ENCODE measurements around the gene PDGFD. TPM values are rescaled to one million over a fixed set of nuclear protein-coding genes. Genes with fewer than 3 reads are reported as not detected.

Gene PDGFD
- polyA plus RNA-seq, 1 of the 3 experiments (the other 2 are of a cell fraction), result 4.8 TPM

- ChIA-PET POLR2A (no interaction called here), CTCF (no interaction called here)
- Histone ChIP-seq H3K36me3 (replicated peaks in 1 of 2; ENCODE audit: control insufficient read depth in 1 of 2, insufficient read depth in 2 of 2, low read length in 1 of 2) (no peaks in the 10 kb centered on the region), H3K4me1 (ENCODE audit: control insufficient read depth in 1 of 2, insufficient read depth in 2 of 2, low read depth in 1 of 2, low read length in 1 of 2) (no peaks in the 10 kb centered on the region), H3K79me2 (ENCODE audit: insufficient read depth) (no peaks in the 10 kb centered on the region), H3K9me2 (no peaks in the 10 kb centered on the region), H3K4me3 (ENCODE audit: low read depth in 2 of 2, low read length in 1 of 2) (no peak overlapping the region), H3K9me3 (no peaks in the 10 kb centered on the region), H3K27ac (ENCODE audit: low read depth in 2 of 2, low read length in 1 of 2) (no peak overlapping the region), H3K27me3 (ENCODE audit: insufficient read depth) (no peaks in the 10 kb centered on the region), H3F3A (replicated peaks; ENCODE audit: insufficient read depth) (no peaks in the 10 kb centered on the region), H4K20me1 (ENCODE audit: insufficient read depth) (no peaks in the 10 kb centered on the region), H3K9ac (no peak overlapping the region), H2AFZ (ENCODE audit: low read depth) (no peak overlapping the region), H3K4me2 (no peak overlapping the region)
- 90% methylated on average over 2 of the region's 2 CpGs for WGBS (ENCODE audit: low lambda C conversion rate)
- DNase-seq, result no peak
- no peak for TF ChIP-seq EP300 (IDR thresholded peaks at IDR 0.05; ENCODE audit: borderline replicate concordance in 1 of 2, low read depth in 1 of 2, low read length in 1 of 2)
- TF ChIP-seq MEF2A (IDR thresholded peaks at IDR 0.05; ENCODE audit: borderline replicate concordance, low read depth), result no peak
Measured at GRCh38 chr11:103960108-103960507, 203.8 kb downstream of the PDGFD start.

GRCh38 chr11:103959279-103959942 is 204.5 kb downstream of the PDGFD start:
- H3K4me2 ChIP-seq, result no peak overlapping the region
- H3K27me3 ChIP-seq (ENCODE audit: insufficient read depth), result no peaks in the 10 kb centered on the region
- H3K36me3 ChIP-seq (replicated peaks in 1 of 2; ENCODE audit: control insufficient read depth in 1 of 2, insufficient read depth in 2 of 2, low read length in 1 of 2), result no peaks in the 10 kb centered on the region
- H3K9me2 ChIP-seq, result no peaks in the 10 kb centered on the region
- H3K4me1 ChIP-seq (ENCODE audit: control insufficient read depth in 1 of 2, insufficient read depth in 2 of 2, low read depth in 1 of 2, low read length in 1 of 2), result no peaks in the 10 kb centered on the region
- H3F3A ChIP-seq (replicated peaks; ENCODE audit: insufficient read depth), result no peaks in the 10 kb centered on the region
- no peaks in the 10 kb centered on the region for H3K9me3 ChIP-seq
- 43% methylated on average over 3 of the region's 3 CpGs for WGBS (ENCODE audit: low lambda C conversion rate)
- no peak overlapping the region for H3K4me3 ChIP-seq (ENCODE audit: low read depth in 2 of 2, low read length in 1 of 2)
- no peaks in the 10 kb centered on the region for H4K20me1 ChIP-seq (ENCODE audit: insufficient read depth)
- POLR2A ChIA-PET, result no interaction called here
- H3K79me2 ChIP-seq (ENCODE audit: insufficient read depth), result no peaks in the 10 kb centered on the region
- H3K27ac ChIP-seq (ENCODE audit: low read depth in 2 of 2, low read length in 1 of 2), result peak overlapping the region in 1 of 2 experiments; percentile 16; a peak in 1 of 4 replicates
- peak; percentile 20; the same call in 1 of the 2 replicates for TF ChIP-seq TEAD4 (IDR thresholded peaks at IDR 0.05; ENCODE audit: borderline replicate concordance, insufficient read depth)
- peak; percentile 42 for TF ChIP-seq PBX3 (IDR thresholded peaks at IDR 0.05)
- no peak for TF ChIP-seq MXI1 (IDR thresholded peaks at IDR 0.05; ENCODE audit: low read depth, low read length)
- no peak for TF ChIP-seq EZH2phosphoT487 (IDR thresholded peaks at IDR 0.05; ENCODE audit: borderline replicate concordance, low read depth)
- TF ChIP-seq REST (IDR thresholded peaks at IDR 0.05; ENCODE audit: low read depth, low read length), result no peak
- no peak for TF ChIP-seq FOXM1 (IDR thresholded peaks at IDR 0.05; ENCODE audit: low read depth)
- peak; percentile 70 for TF ChIP-seq TCF12 (IDR thresholded peaks at IDR 0.05)
- peak; percentile 33 for TF ChIP-seq JUND (IDR thresholded peaks at IDR 0.05)
- no peak for TF ChIP-seq SMC3 (IDR thresholded peaks at IDR 0.05; ENCODE audit: low read depth, low read length)
- peak in 1 of 2 experiments; percentile 36; a peak in 1 of 4 replicates for TF ChIP-seq EP300 (IDR thresholded peaks at IDR 0.05; ENCODE audit: borderline replicate concordance in 1 of 2, low read depth in 1 of 2, low read length in 1 of 2)
- TF ChIP-seq NFIC (IDR thresholded peaks at IDR 0.05; ENCODE audit: borderline replicate concordance), result peak; percentile 19; the same call in 1 of the 2 replicates
- H2AFZ ChIP-seq (ENCODE audit: low read depth), result no peak overlapping the region
- CTCF ChIA-PET, result no interaction called here
- no peak for DNase-seq
- no peak overlapping the region for H3K9ac ChIP-seq
